Panc1 (cell line): ENCODE results near the gene CCDC137.

Experiments
- CTCF ChIP-seq: fragments of 450-650 bp; IDR thresholded peaks from 2 replicates; pipeline ENCODE4 v1.5.1; 2017; ENCODE audit warnings: mild to moderate bottlenecking
- POLR2AphosphoS5 ChIP-seq: IDR thresholded peaks from 2 replicates; pipeline ENCODE4 v1.6.1; 2012; ENCODE audit warnings: mild to moderate bottlenecking, low read depth, low read length, moderate library complexity
- REST ChIP-seq, 2 experiments: IDR thresholded peaks; 2 replicates each; pipeline ENCODE4 v1.6.1; 2011 to 2012; ENCODE audit warnings: low read depth in 2 of 2, control low read depth in 1 of 2, low read length in 1 of 2, mild to moderate bottlenecking in 1 of 2, moderate library complexity in 1 of 2; ENCODE audit not compliant: insufficient read depth in 1 of 2
- SIN3A ChIP-seq: IDR thresholded peaks from 2 replicates; pipeline ENCODE4 v1.6.1; 2012; ENCODE audit warnings: low read depth, mild to moderate bottlenecking, low read length, moderate library complexity, borderline replicate concordance; ENCODE audit not compliant: insufficient read depth
- TCF7L2 ChIP-seq: IDR thresholded peaks from 2 replicates; pipeline ENCODE4 v1.6.1; 2011; ENCODE audit warnings: mild to moderate bottlenecking, low read depth, low read length, inconsistent platforms

- TF ChIP-seq POLR2AphosphoS5: no peak
- TF ChIP-seq REST (IDR thresholded peaks at IDR 0.05; ENCODE audit: insufficient read depth in 1 of 2, low read depth in 2 of 2, low read length in 1 of 2): no peak
- TF ChIP-seq CTCF: no peak
- no peak for TF ChIP-seq TCF7L2
- TF ChIP-seq SIN3A: no peak
Observed at GRCh38 chr17:81700353-81701287, 34.1 kb downstream of the CCDC137 start.
